Naive thymus-derived CD4-positive, alpha-beta T cell (primary cell): ENCODE measurements around the gene AKAIN1. TPM values are rescaled to one million over a fixed set of nuclear protein-coding genes. Genes with fewer than 3 reads are reported as not detected.

Experiments used
- ATAC-seq: fragments of 150-1000 bp; cut with Tn5 transposase; 2 replicates; pipeline ENCODE4 v1.10.0; 2021; ENCODE audit warnings: mild to moderate bottlenecking, moderate library complexity
- CTCF ChIA-PET: fragments of 350-600 bp; sonication (Branson Sonifier 250); formaldehyde crosslinking; loops from one replicate; lab custom pipeline; 2021; ENCODE audit warnings: antibody characterized with exemption; lab: Charles Lee
- POLR2A ChIA-PET: fragments of 350-600 bp; sonication (Branson Sonifier 250); formaldehyde crosslinking; loops from one replicate; lab custom pipeline; 2021; ENCODE audit warnings: antibody characterized with exemption, inconsistent platforms; lab: Charles Lee
- DNase-seq, 9 donors: peaks; one replicate each; pipeline versions ENCODE4 v3.0.0 to v3.0.0-alpha.2; 2020 to 2022; ENCODE audit warnings: mixed read lengths in 1 of 9
- H3K27ac ChIP-seq: one replicate; pipeline ENCODE4 v1.7.0; 2013; ENCODE audit warnings: mild to moderate bottlenecking, low read depth, low read length, moderate library complexity
- H3K27me3 ChIP-seq, 2 donors: one replicate each; pipeline ENCODE4 v1.7.0; 2013; ENCODE audit warnings: low read length in 2 of 2, mild to moderate bottlenecking in 2 of 2, moderate library complexity in 2 of 2; ENCODE audit not compliant: control insufficient read depth in 2 of 2, insufficient read depth in 2 of 2
- H3K36me3 ChIP-seq, 3 experiments: 1 replicate in 2 of 3; 2 replicates in 1 of 3; pipeline ENCODE4 v1.7.0; 2013; ENCODE audit warnings: low read length in 3 of 3, mild to moderate bottlenecking in 3 of 3, moderate library complexity in 1 of 3; ENCODE audit not compliant: insufficient read depth in 3 of 3, control insufficient read depth in 2 of 3
- H3K4me1 ChIP-seq, 2 donors: one replicate each; pipeline ENCODE4 v1.7.0; 2013; ENCODE audit warnings: low read length in 2 of 2, mild to moderate bottlenecking in 2 of 2, moderate library complexity in 1 of 2; ENCODE audit not compliant: control insufficient read depth in 2 of 2, insufficient read depth in 2 of 2
- H3K4me3 ChIP-seq: 2 replicates; pipeline ENCODE4 v1.7.0; 2013; ENCODE audit warnings: mild to moderate bottlenecking, low read length
- H3K9me3 ChIP-seq, 3 experiments: 1 replicate in 2 of 3; 2 replicates in 1 of 3; pipeline ENCODE4 v1.7.0; 2013; ENCODE audit warnings: low read length in 3 of 3; ENCODE audit not compliant: control insufficient read depth in 2 of 3
- H3K27ac Mint-ChIP-seq, 9 donors: one replicate each; pipeline ENCODE4 v1.8.0; 2020 to 2022; ENCODE audit warnings: mixed read lengths in 9 of 9, mild to moderate bottlenecking in 8 of 9, moderate library complexity in 5 of 9, inconsistent platforms in 2 of 9
- H3K27me3 Mint-ChIP-seq, 5 donors: one replicate each; pipeline ENCODE4 v1.8.0; 2021 to 2022; ENCODE audit warnings: mixed read lengths in 5 of 5, mild to moderate bottlenecking in 1 of 5
- H3K36me3 Mint-ChIP-seq, 5 donors: one replicate each; pipeline ENCODE4 v1.8.0; 2020 to 2022; ENCODE audit warnings: mixed read lengths in 5 of 5, mild to moderate bottlenecking in 3 of 5, inconsistent platforms in 1 of 5
- H3K4me1 Mint-ChIP-seq, 7 donors: one replicate each; pipeline ENCODE4 v1.8.0; 2020 to 2022; ENCODE audit warnings: mixed read lengths in 7 of 7, mild to moderate bottlenecking in 3 of 7, inconsistent platforms in 1 of 7
- H3K4me3 Mint-ChIP-seq, 10 donors: one replicate each; pipeline ENCODE4 v1.8.0; 2020 to 2022; ENCODE audit warnings: mild to moderate bottlenecking in 10 of 10, mixed read lengths in 10 of 10, moderate library complexity in 6 of 10, inconsistent platforms in 2 of 10
- H3K9me3 Mint-ChIP-seq, 11 donors: one replicate each; pipeline ENCODE4 v1.8.0; 2020 to 2022; ENCODE audit warnings: mixed read lengths in 11 of 11, mild to moderate bottlenecking in 4 of 11, inconsistent platforms in 1 of 11, moderate library complexity in 1 of 11
- intact Hi-C, 2 donors: fragments of 100-400 bp; cut with micrococcal nuclease; formaldehyde crosslinking; loops; one replicate each; pipeline ENCODE4 v1.15.1; 2023
- polyA plus RNA-seq, 2 donors: library from polyadenylated mRNA; unstranded; fragments of 300-500 nt; fragmentation: Illumina TruSeq; gene quantifications; one replicate each; pipeline ENCODE4 v1.2.3, GENCODE V29; 2021
- total RNA-seq, 6 experiments: library from RNA in 5 of 6; stranded (reverse) in 5 of 6; gene quantifications; 1 replicate in 5 of 6; 2 replicates in 1 of 6; pipeline ENCODE4 v1.2.3 and lab custom pipeline; 2021 to 2026

Gene AKAIN1
- total and polyA plus RNA-seq, 7 experiments from 2014 or later, result not detected

GRCh38 chr18:5237083-5237722 lies 40.1 kb upstream of the AKAIN1 start:
- ATAC-seq (peak; percentile 14), DNase-seq (peak in 1 of 9 donors; percentile 10)
- Histone ChIP-seq H3K4me3 (peak overlapping the region; percentile 89), H3K9me3 (no peaks in the 10 kb centered on the region), H3K4me1 (peaks cover 13 to 16% of the 10 kb centered on the region in 2 donors), H3K36me3 (peaks cover 0 to 17% (median 0%) of the 10 kb centered on the region in 3 experiments), H3K27me3 (no peaks in the 10 kb centered on the region), H3K27ac (peak overlapping the region; percentile 90)
- Mint-ChIP-seq H3K9me3 (peaks cover 0 to 28% (median 2%) of the 10 kb centered on the region in 11 donors), H3K4me3 (peak overlapping the region; percentile 93 to 98 (median 96)), H3K27me3 (peaks cover 0 to 7% (median 0%) of the 10 kb centered on the region in 5 donors), H3K4me1 (peaks cover 16 to 71% (median 45%) of the 10 kb centered on the region in 7 donors), H3K36me3 (peaks cover 4 to 33% (median 23%) of the 10 kb centered on the region in 5 donors), H3K27ac (peak overlapping the region; percentile 97 to 99 (median 98))
- ChIA-PET POLR2A (interaction anchor here (0.7 to 8.2 kb wide), 34 partner anchors 9 to 1788 kb away, joined by 3 to 267 read pairs (median 5); partner anchors contain the start of genes TGIF1 and ZBTB14), CTCF (interaction anchor here (0.7 to 3.0 kb wide), 10 partner anchors 10 to 167 kb away, joined by 3 to 23 read pairs (median 4); partner anchors contain the start of gene ZBTB14)
- intact Hi-C loops, result loop anchor here in 1 of 2 donors (1.0 to 5.0 kb wide), 6 partner anchors 22 to 1790 kb away; partner anchors contain the start of gene AKAIN1

GRCh38 chr18:5214583-5215351 lies 17.7 kb upstream of the AKAIN1 start:
- ChIA-PET CTCF (interaction anchor here (0.5 kb wide), 1 partner anchor 65 kb away, joined by 3 read pairs; no protein-coding TSS in a partner anchor), POLR2A (interaction anchor here (0.7 to 2.3 kb wide), 3 partner anchors 23 to 80 kb away, joined by 4 to 8 read pairs (median 6); no protein-coding TSS in a partner anchor)
- Mint-ChIP-seq H3K27ac (peak overlapping the region in 2 of 9 donors; percentile 11 to 39), H3K9me3 (no peaks in the 10 kb centered on the region), H3K27me3 (peaks cover 0 to 3% (median 0%) of the 10 kb centered on the region in 5 donors), H3K4me3 (peak overlapping the region in 1 of 10 donors; percentile 26), H3K36me3 (no peaks in the 10 kb centered on the region), H3K4me1 (peaks cover 0 to 27% (median 17%) of the 10 kb centered on the region in 7 donors)
- peak in 1 of 9 donors; percentile 7 for DNase-seq
- no peaks in the 10 kb centered on the region for H3K36me3 ChIP-seq
- intact Hi-C loops, result loop anchor here in 1 of 2 donors (1.0 kb wide), 2 partner anchors 23 to 55 kb away; no protein-coding TSS in a partner anchor
- ATAC-seq, result peak; percentile 45
- no peak overlapping the region for H3K27ac ChIP-seq
- no peaks in the 10 kb centered on the region for H3K27me3 ChIP-seq
- no peaks in the 10 kb centered on the region for H3K9me3 ChIP-seq
- no peak overlapping the region for H3K4me3 ChIP-seq
- peaks cover 0 to 2% of the 10 kb centered on the region in 2 donors for H3K4me1 ChIP-seq

GRCh38 chr18:5207471-5208150 lies 10.6 kb upstream of the AKAIN1 start:
- ATAC-seq (no peak), DNase-seq (no peak)
- H3K4me3 ChIP-seq, result no peak overlapping the region
- intact Hi-C loops, result no loop called here
- peaks cover 0 to 4% (median 0%) of the 10 kb centered on the region in 5 donors for H3K36me3 Mint-ChIP-seq
- H3K27me3 Mint-ChIP-seq, result no peaks in the 10 kb centered on the region
- no peaks in the 10 kb centered on the region for H3K36me3 ChIP-seq
- CTCF ChIA-PET, result no interaction called here
- H3K27ac Mint-ChIP-seq, result no peak overlapping the region
- POLR2A ChIA-PET, result no interaction called here
- no peak overlapping the region for H3K4me3 Mint-ChIP-seq
- H3K9me3 ChIP-seq, result no peaks in the 10 kb centered on the region
- H3K4me1 Mint-ChIP-seq, result peaks cover 0 to 23% (median 16%) of the 10 kb centered on the region in 7 donors
- no peaks in the 10 kb centered on the region for H3K27me3 ChIP-seq
- no peak overlapping the region for H3K27ac ChIP-seq
- no peaks in the 10 kb centered on the region for H3K4me1 ChIP-seq
- H3K9me3 Mint-ChIP-seq, result peaks cover 0 to 6% (median 0%) of the 10 kb centered on the region in 11 donors

GRCh38 chr18:5198311-5198710 lies 1.3 kb upstream of the AKAIN1 start:
- H3K9me3 Mint-ChIP-seq, result peaks cover 0 to 12% (median 5%) of the 10 kb centered on the region in 11 donors
- H3K4me3 Mint-ChIP-seq, result peak overlapping the region in 4 of 10 donors; percentile 25 to 69 (median 48)
- no peak overlapping the region for H3K27ac ChIP-seq
- DNase-seq (no peak), ATAC-seq (no peak)
- peaks cover 0 to 8% (median 0%) of the 10 kb centered on the region in 5 donors for H3K36me3 Mint-ChIP-seq
- intact Hi-C loops, result loop anchor here in 1 of 2 donors (5.0 kb wide), 1 partner anchor 41 kb away; no protein-coding TSS in a partner anchor
- H3K36me3 ChIP-seq, result no peaks in the 10 kb centered on the region
- H3K9me3 ChIP-seq, result no peaks in the 10 kb centered on the region
- H3K4me3 ChIP-seq, result no peak overlapping the region
- H3K27me3 ChIP-seq, result peaks cover 5 to 17% of the 10 kb centered on the region in 2 donors
- H3K4me1 ChIP-seq, result peaks cover 0 to 6% of the 10 kb centered on the region in 2 donors
- peaks cover 0 to 26% (median 19%) of the 10 kb centered on the region in 7 donors for H3K4me1 Mint-ChIP-seq
- ChIA-PET CTCF (no interaction called here), POLR2A (interaction anchor here (1.2 kb wide), 1 partner anchor 97 kb away, joined by 4 read pairs; the partner anchor contains the start of gene ZBTB14)
- peaks cover 45 to 63% (median 56%) of the 10 kb centered on the region in 5 donors for H3K27me3 Mint-ChIP-seq
- H3K27ac Mint-ChIP-seq, result no peak overlapping the region

GRCh38 chr18:5197461-5197860 lies 404 bp upstream of the AKAIN1 start:
- Mint-ChIP-seq H3K27me3 (peaks cover 45 to 64% (median 56%) of the 10 kb centered on the region in 5 donors), H3K9me3 (peaks cover 0 to 12% (median 5%) of the 10 kb centered on the region in 11 donors), H3K4me1 (peaks cover 0 to 26% (median 19%) of the 10 kb centered on the region in 7 donors), H3K4me3 (peak overlapping the region in 8 of 10 donors; percentile 61 to 78 (median 72)), H3K27ac (no peak overlapping the region), H3K36me3 (peaks cover 0 to 8% (median 0%) of the 10 kb centered on the region in 5 donors)
- ChIA-PET POLR2A (interaction anchor here (1.2 kb wide), 1 partner anchor 98 kb away, joined by 4 read pairs; the partner anchor contains the start of gene ZBTB14), CTCF (no interaction called here)
- Histone ChIP-seq H3K27ac (no peak overlapping the region), H3K27me3 (peaks cover 5 to 17% of the 10 kb centered on the region in 2 donors), H3K9me3 (no peaks in the 10 kb centered on the region), H3K4me3 (no peak overlapping the region), H3K36me3 (no peaks in the 10 kb centered on the region), H3K4me1 (peaks cover 0 to 6% of the 10 kb centered on the region in 2 donors)
- no peak for DNase-seq
- intact Hi-C loops, result loop anchor here in 1 of 2 donors (2.0 to 5.0 kb wide), 3 partner anchors 39 to 91 kb away; no protein-coding TSS in a partner anchor
- ATAC-seq, result no peak
